Skeletal muscle satellite cell (primary cell): Measurements from ENCODE around the gene COL25A1.

Source experiments
- H3K27me3 ChIP-seq: 2 replicates; pipeline ENCODE4 v1.7.0; 2013; ENCODE audit warnings: low read length; ENCODE audit not compliant: control insufficient read depth, insufficient read depth
- H3K36me3 ChIP-seq: 2 replicates; pipeline ENCODE4 v1.7.0; 2013; ENCODE audit warnings: mild to moderate bottlenecking, control low read depth, low read length; ENCODE audit not compliant: insufficient read depth
- H3K4me1 ChIP-seq: 2 replicates; pipeline ENCODE4 v1.7.0; 2013; ENCODE audit warnings: low read length; ENCODE audit not compliant: control insufficient read depth, insufficient read depth
- H3K4me2 ChIP-seq: 2 replicates; pipeline ENCODE4 v1.7.0; 2013; ENCODE audit warnings: mild to moderate bottlenecking, low read length
- H3K4me3 ChIP-seq: 2 replicates; pipeline ENCODE4 v1.7.0; 2013; ENCODE audit warnings: low read length
- H3K9ac ChIP-seq: 2 replicates; pipeline ENCODE4 v1.7.0; 2013; ENCODE audit warnings: mild to moderate bottlenecking, low read depth, low read length, moderate library complexity
- H3K9me3 ChIP-seq: replicated peaks from 2 replicates; pipeline ENCODE4 v1.7.0; 2013; ENCODE audit warnings: mild to moderate bottlenecking, control low read depth, low read length

Gene COL25A1

DNA sequence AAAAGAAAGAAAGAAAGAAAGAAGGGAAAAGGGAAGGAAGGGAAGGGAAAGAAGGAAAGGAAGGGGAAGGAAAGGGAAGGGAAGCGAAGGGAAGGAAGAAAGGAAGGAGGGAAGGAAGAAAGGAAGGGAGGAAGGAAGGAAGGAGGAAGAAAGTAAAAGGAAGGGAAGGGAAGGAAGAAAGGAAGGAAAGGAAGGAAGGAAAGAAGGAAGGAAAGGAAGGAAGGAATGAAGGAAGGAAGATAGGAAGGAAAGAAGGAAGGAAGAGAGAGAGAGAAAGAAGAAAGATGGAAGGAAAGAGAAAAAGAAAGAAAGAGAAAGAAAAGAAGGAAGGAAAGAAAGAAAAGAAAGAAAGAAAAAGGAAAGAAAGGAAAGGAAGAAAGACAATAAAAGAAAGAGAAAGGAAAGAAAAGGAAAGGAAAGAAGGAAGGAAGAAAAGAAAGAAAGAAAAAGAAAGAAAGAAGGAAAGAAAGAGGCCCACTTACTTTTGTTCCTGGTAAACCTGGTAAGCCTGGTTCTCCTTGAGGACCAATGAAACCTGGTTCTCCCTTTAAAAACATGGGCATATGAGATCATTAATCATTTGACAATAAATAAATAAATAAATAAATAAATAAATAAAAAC, 433.7 kb downstream of the COL25A1 start:
- no peaks in the 10 kb centered on the region for H3K4me1 ChIP-seq
- H3K9me3 ChIP-seq: no peaks in the 10 kb centered on the region
- no peaks in the 10 kb centered on the region for H3K36me3 ChIP-seq
- no peak overlapping the region for H3K4me2 ChIP-seq
- H3K27me3 ChIP-seq: no peaks in the 10 kb centered on the region
- H3K4me3 ChIP-seq: no peak overlapping the region
- no peak overlapping the region for H3K9ac ChIP-seq

DNA sequence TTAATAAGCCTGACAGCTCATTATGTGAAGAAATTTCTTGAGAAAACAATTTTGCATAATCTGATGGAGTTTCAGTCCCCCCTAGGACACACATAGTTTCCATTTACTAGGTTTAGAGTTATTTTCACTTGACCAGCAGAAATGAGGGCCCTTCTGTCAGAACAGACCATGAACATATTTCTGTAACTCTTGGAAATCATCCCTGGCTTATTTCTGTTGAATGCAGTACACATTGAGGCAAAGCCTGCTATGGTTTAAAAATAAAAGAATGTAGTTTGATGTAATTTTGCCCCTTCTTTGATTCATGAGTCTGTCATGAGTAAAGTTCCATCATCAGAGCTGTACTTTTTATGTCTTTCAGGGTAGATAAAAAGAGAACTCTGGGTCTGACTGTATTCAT, 435.0 kb downstream of the COL25A1 start:
- no peaks in the 10 kb centered on the region for H3K27me3 ChIP-seq
- H3K4me2 ChIP-seq: no peak overlapping the region
- H3K9me3 ChIP-seq: no peaks in the 10 kb centered on the region
- H3K36me3 ChIP-seq: no peaks in the 10 kb centered on the region
- no peak overlapping the region for H3K4me3 ChIP-seq
- no peaks in the 10 kb centered on the region for H3K4me1 ChIP-seq
- H3K9ac ChIP-seq: no peak overlapping the region

DNA sequence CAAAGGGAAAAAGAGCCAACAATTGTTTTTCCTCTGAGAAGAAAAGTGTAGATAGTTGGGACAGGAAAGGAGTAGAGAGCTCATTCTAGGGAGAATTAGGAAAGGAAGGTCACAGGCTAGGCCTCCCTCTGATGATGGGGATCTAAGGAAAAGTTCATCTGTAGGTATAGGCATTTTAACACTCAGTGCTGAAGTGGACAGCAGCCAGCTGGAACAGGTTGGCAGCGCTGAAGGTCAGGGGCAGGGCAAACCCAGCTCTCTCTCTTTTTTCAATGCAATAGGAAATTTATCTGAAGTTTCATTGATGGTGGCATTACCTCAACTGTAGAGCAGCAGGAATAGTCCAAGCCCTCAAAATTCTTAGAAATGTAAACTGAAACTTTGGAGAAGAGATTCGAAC, 441.1 kb downstream of the COL25A1 start:
- Histone ChIP-seq H3K27me3 (no peaks in the 10 kb centered on the region), H3K36me3 (no peaks in the 10 kb centered on the region)

DNA sequence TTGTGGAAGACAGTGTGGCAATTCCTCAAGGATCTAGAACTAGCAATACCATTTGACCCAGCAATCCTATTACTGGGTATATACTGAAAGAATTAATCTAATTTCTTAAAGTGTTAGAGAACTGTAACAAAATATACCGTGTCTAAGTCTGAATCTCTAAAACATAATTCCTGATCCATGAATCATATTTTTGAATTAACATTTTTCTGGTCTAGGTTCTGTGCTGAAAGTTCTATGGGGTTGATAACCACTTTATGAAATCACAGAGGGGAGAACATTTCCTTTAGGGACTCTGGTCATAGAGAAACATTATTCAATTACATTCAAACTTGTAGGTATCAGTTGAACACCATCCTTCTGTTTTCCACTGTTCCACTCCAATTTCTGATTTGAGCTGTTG, 447.7 kb downstream of the COL25A1 start:
- Histone ChIP-seq H3K4me1 (peaks cover 15% of the 10 kb centered on the region), H3K36me3 (no peaks in the 10 kb centered on the region), H3K4me3 (no peak overlapping the region), H3K4me2 (no peak overlapping the region), H3K27me3 (no peaks in the 10 kb centered on the region), H3K9ac (no peak overlapping the region), H3K9me3 (no peaks in the 10 kb centered on the region)

More for the DNA sequence above, 441.1 kb downstream of the COL25A1 start:
- Histone ChIP-seq H3K9ac (no peak overlapping the region), H3K4me1 (no peaks in the 10 kb centered on the region), H3K4me2 (no peak overlapping the region), H3K4me3 (no peak overlapping the region), H3K9me3 (no peaks in the 10 kb centered on the region)

DNA sequence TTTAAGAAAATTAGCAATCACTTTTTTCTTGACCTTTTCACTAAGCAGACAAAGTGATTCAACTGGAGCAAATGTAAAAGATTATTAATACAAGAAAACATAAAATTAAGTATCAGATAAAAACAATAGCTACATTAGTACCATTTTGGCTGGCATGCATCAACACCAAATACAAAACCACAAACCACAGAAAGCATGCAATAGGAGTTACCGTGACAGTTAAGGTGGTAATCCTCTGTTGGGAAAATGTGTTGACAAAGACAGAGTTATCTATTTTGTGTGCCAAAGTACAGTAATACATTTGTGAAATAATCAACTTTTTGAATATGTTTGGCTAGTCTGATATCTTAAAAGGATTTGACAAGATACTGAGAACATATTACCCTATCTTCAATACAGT, 449.8 kb downstream of the COL25A1 start:
- Histone ChIP-seq H3K36me3 (no peaks in the 10 kb centered on the region), H3K9ac (no peak overlapping the region), H3K27me3 (no peaks in the 10 kb centered on the region), H3K4me3 (no peak overlapping the region), H3K9me3 (no peaks in the 10 kb centered on the region), H3K4me1 (peaks cover 25% of the 10 kb centered on the region), H3K4me2 (no peak overlapping the region)

DNA sequence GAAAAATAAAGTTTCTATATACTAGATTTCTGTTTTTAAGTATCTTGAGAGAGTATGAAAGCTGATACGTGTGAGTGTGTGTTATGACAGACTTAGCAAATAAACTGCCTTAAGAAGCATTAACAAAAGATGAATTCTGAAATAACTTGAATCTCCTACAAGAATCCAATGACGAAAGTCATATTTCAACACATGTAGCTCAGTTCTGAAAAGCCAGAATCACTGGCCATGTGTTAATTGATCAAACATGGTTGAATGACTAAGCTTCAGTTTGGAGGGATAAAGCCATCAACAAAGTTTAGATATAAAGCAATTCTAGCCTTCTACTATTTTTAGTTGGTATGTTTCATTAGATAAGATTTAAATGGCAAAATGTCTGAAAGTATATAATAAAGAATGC, 451.1 kb downstream of the COL25A1 start:
- H3K27me3 ChIP-seq: no peaks in the 10 kb centered on the region
- no peak overlapping the region for H3K9ac ChIP-seq
- H3K4me2 ChIP-seq: no peak overlapping the region

DNA sequence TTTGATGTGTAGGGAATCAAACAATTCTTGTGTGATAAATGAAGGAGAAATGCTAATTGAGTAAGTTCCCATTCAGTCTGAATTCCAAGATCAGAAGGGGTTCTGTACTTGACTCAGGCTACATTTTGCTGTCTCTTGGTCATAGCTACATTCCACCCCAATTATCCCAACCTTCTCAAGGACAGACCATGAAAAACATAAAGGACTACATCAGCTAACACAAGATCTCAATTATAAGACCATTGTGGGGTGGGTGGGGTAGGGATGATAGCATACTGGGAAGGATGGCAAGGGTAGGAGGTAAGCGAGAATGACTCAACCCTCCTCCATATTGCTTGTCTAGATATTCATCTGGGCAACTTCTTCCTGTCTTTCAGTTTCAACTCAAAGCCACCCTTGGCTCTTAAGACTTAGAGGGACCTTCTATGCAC, 452.2 kb downstream of the COL25A1 start:
- peak overlapping the region; percentile 19 for H3K9ac ChIP-seq
- H3K36me3 ChIP-seq: no peaks in the 10 kb centered on the region
- H3K4me1 ChIP-seq: peaks cover 29% of the 10 kb centered on the region
- H3K27me3 ChIP-seq: no peaks in the 10 kb centered on the region
- H3K9me3 ChIP-seq: no peaks in the 10 kb centered on the region
- no peak overlapping the region for H3K4me3 ChIP-seq
- H3K4me2 ChIP-seq: no peak overlapping the region

More for the DNA sequence above, 451.1 kb downstream of the COL25A1 start:
- no peak overlapping the region for H3K4me3 ChIP-seq
- peaks cover 27% of the 10 kb centered on the region for H3K4me1 ChIP-seq
- no peaks in the 10 kb centered on the region for H3K36me3 ChIP-seq
- no peaks in the 10 kb centered on the region for H3K9me3 ChIP-seq

DNA sequence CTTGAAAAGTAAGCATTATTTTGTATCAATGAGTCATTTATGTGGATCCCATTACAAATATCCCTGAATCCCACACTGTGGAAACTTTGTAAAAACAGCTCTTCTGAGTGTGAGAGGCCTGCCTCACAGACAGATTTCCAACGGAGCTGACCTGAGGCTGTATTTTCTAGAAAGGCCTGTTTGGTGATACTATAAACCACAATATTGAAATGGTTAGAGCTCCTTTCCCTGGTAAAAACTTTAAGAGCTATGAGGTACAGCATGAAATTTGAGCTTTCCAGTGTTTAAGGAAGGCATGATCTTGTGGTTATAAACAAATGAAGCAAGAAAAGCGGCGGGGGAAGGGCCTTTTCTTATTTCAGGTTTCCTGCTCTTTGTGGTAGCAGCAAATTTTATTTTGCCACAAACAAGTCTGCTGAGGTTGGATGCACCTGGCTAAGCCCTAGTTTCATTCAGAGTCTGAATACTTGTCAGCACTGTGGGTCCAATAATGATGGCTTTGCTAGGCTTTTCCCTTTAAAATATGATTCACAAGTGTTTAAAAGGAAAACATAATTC, 452.8 kb downstream of the COL25A1 start:
- Histone ChIP-seq H3K36me3 (no peaks in the 10 kb centered on the region), H3K4me1 (peaks cover 26% of the 10 kb centered on the region), H3K4me2 (peak overlapping the region; percentile 41), H3K4me3 (no peak overlapping the region), H3K27me3 (no peaks in the 10 kb centered on the region), H3K9me3 (no peaks in the 10 kb centered on the region), H3K9ac (peak overlapping the region; percentile 47)

DNA sequence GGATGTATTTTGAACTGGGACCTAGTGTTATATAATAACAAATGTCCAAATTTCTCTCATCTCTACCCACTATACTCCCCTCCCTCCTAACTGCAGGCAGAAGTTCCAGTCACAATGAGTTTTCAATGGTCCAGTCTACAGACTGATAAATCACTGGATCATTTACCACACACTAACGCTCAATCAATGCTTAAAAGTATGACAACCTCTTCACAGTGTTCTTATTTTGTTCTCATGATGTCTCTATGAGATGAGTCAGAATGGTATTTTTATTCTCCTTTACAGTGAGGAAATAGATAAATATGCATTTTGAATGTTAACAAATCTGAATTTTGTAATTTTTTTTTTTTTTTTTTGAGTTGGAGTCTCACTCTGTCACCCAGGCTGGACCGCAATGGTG, 455.9 kb downstream of the COL25A1 start:
- no peak overlapping the region for H3K4me2 ChIP-seq
- no peak overlapping the region for H3K4me3 ChIP-seq
- H3K9me3 ChIP-seq: no peaks in the 10 kb centered on the region
- H3K27me3 ChIP-seq: no peaks in the 10 kb centered on the region
- no peak overlapping the region for H3K9ac ChIP-seq
- H3K4me1 ChIP-seq: peaks cover 26% of the 10 kb centered on the region
- H3K36me3 ChIP-seq: peaks cover 2% of the 10 kb centered on the region

DNA sequence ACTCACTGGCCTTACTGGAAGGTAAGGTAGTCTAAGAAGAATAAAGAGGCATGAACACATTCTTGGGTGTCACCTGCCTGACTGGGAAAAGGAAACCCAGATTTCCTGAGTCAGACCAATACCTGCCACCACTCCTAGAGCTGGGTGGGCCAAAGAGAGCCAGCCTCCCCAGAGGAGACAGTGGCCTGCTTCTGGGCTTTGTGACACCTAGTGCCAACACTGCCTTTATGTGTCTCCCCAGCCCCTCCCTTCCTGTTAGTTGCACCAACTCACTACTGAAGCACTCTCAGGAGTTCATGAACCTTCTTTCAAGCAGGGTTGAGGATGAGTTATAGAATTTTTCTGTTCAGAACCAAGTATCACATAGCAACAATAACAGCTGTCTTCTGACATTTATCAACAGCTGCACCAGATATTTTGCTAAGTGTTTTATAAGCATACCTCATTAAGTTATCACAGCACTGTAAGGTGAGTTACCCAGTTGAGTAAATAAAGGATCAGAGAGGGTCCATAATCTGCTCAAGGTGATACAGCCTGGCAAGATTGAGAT, 462.0 kb downstream of the COL25A1 start:
- H3K27me3 ChIP-seq: no peaks in the 10 kb centered on the region
- H3K4me3 ChIP-seq: no peak overlapping the region
- peaks cover 4% of the 10 kb centered on the region for H3K36me3 ChIP-seq
- no peak overlapping the region for H3K4me2 ChIP-seq
- no peaks in the 10 kb centered on the region for H3K9me3 ChIP-seq
- no peak overlapping the region for H3K9ac ChIP-seq
- H3K4me1 ChIP-seq: peaks cover 2% of the 10 kb centered on the region

DNA sequence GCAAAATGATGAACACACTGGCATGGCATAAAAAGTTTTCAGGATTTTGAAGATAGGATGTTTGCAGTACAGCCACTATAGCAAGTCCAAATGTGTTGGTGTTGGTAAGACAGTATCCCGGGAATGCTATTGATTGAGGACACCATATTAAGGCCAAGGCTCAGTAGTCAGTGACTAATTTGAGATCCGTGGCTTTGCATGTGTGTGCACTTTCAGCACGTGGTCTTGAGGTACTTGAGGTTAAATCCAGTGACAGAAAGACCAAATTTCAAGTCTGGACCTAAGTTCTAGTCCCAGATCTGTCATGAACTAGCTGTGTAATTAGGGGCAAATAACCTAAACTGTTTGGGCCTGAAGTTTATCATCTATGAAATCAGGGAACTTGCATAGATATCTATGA, 463.1 kb downstream of the COL25A1 start:
- Histone ChIP-seq H3K4me1 (peaks cover 8% of the 10 kb centered on the region), H3K27me3 (no peaks in the 10 kb centered on the region), H3K9ac (no peak overlapping the region), H3K36me3 (peaks cover 4% of the 10 kb centered on the region), H3K4me2 (no peak overlapping the region), H3K9me3 (no peaks in the 10 kb centered on the region), H3K4me3 (no peak overlapping the region)

DNA sequence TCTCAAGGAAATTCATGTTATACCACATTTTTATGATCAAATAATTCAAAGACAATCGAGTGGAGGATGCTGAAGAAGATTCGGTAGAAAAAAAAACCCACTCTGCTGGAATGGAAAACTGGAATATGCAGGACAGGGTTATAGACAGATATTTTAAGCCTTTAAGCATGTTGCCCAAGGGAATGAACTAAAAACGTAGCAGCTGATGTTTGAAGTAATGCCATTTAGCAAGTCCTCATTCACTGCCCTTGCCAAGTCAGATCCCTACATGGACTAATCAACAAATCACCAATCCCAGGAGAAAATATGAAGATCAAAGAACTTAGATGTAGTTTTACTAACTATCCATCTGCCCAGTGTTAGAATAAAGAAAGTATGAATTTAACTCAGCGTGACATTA, 464.0 kb downstream of the COL25A1 start:
- H3K4me3 ChIP-seq: no peak overlapping the region

More for the DNA sequence above, 464.0 kb downstream of the COL25A1 start:
- Histone ChIP-seq H3K27me3 (no peaks in the 10 kb centered on the region), H3K9me3 (no peaks in the 10 kb centered on the region), H3K36me3 (peaks cover 4% of the 10 kb centered on the region), H3K9ac (no peak overlapping the region), H3K4me1 (peaks cover 15% of the 10 kb centered on the region), H3K4me2 (no peak overlapping the region)
